Ecto neural progenitor cell (in vitro differentiated cells): ENCODE measurements around the gene GPS2.
"Not testable (repeated sequence)": the region's sequence is repeated elsewhere in the genome, so short reads cannot be mapped to it uniquely, and the experiment has no call there.

Source experiments
- DNase-seq: peaks from one replicate; pipeline ENCODE4 v3.0.0-alpha.2; 2018; ENCODE audit warnings: low spot score

The GPS2 gene

GRCh38 chr17:7336240-7337175 lies 21.3 kb upstream of the GPS2 start, which contains the start of gene ACAP1:
Gene ACAP1 (plus strand): TSS chr17:7336529. CDS start chr17:7336735, 206 bp downstream.
- no peak for DNase-seq

- not testable (repeated sequence) for DNase-seq
Observed at GRCh38 chr17:7335765-7336164, 20.6 kb upstream of the GPS2 start.

- no peak for DNase-seq
Observed at GRCh38 chr17:7334938-7335538, 19.9 kb upstream of the GPS2 start.

- DNase-seq: not testable (repeated sequence)
Observed at GRCh38 chr17:7332600-7333069, 17.5 kb upstream of the GPS2 start.

- no peak for DNase-seq
Observed at GRCh38 chr17:7332111-7332510, 17.0 kb upstream of the GPS2 start.

GRCh38 chr17:7330638-7331015 lies 15.5 kb upstream of the GPS2 start:
- DNase-seq: no peak

GRCh38 chr17:7329997-7330637 lies 15.0 kb upstream of the GPS2 start:
- peak; percentile 95 for DNase-seq

GRCh38 chr17:7329374-7329996 lies 14.3 kb upstream of the GPS2 start:
- DNase-seq: peak; percentile 100

- no peak for DNase-seq
Observed at GRCh38 chr17:7328840-7329373, 13.7 kb upstream of the GPS2 start, which contains the start of gene NEURL4. Gene NEURL4 (minus strand): TSS chr17:7329335. CDS start chr17:7329312, 23 bp downstream.

- DNase-seq: no peak
Observed at GRCh38 chr17:7328009-7328408, 12.8 kb upstream of the GPS2 start.

GRCh38 chr17:7327501-7327900 lies 12.3 kb upstream of the GPS2 start:
- DNase-seq: no peak

- DNase-seq: no peak
Observed at GRCh38 chr17:7327056-7327455, 11.9 kb upstream of the GPS2 start.

- DNase-seq: no peak
Observed at GRCh38 chr17:7326186-7326585, 11.0 kb upstream of the GPS2 start.

GRCh38 chr17:7325031-7325528 lies 9.9 kb upstream of the GPS2 start:
- DNase-seq: no peak

- DNase-seq: no peak
Observed at GRCh38 chr17:7324438-7324779, 9.2 kb upstream of the GPS2 start.

- DNase-seq: peak; percentile 88
Observed at GRCh38 chr17:7323731-7324437, 8.7 kb upstream of the GPS2 start.

- DNase-seq: no peak
Observed at GRCh38 chr17:7322520-7323194, 7.5 kb upstream of the GPS2 start.

GRCh38 chr17:7321466-7321865 lies 6.3 kb upstream of the GPS2 start:
- no peak for DNase-seq

- DNase-seq: no peak
Observed at GRCh38 chr17:7318121-7318860, 3.1 kb upstream of the GPS2 start.
